KG1 (cell line): ENCODE data around the gene DOK3.
"Not testable (repeated sequence)": the region's sequence is repeated elsewhere in the genome, so short reads cannot be mapped to it uniquely, and the experiment has no call there.

Experiments used
- DNase-seq: peaks from one replicate; lab custom pipeline; 2025; lab: John Stamatoyannopoulos, UW

The DOK3 gene

DNA sequence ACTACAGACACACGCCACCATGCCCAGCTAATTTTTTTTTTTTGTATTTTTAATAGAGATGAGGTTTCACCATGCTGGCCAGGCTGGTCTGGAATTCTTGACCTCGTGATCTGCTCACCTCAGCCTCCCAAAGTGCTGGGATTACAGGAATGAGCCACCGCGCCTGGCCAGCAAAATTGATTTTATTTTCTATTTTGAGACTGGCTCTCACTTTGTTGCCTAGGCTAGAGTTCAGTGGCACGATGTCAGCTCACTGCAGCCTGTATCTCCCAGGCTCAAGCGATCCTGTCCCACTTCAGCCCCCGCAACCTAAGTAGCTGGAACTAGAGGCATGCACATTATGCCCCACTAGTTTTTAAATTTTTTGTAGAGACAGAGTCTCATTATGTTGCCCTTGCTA is 24.8 kb upstream of the DOK3 start:
- DNase-seq = not testable (repeated sequence)

DNA sequence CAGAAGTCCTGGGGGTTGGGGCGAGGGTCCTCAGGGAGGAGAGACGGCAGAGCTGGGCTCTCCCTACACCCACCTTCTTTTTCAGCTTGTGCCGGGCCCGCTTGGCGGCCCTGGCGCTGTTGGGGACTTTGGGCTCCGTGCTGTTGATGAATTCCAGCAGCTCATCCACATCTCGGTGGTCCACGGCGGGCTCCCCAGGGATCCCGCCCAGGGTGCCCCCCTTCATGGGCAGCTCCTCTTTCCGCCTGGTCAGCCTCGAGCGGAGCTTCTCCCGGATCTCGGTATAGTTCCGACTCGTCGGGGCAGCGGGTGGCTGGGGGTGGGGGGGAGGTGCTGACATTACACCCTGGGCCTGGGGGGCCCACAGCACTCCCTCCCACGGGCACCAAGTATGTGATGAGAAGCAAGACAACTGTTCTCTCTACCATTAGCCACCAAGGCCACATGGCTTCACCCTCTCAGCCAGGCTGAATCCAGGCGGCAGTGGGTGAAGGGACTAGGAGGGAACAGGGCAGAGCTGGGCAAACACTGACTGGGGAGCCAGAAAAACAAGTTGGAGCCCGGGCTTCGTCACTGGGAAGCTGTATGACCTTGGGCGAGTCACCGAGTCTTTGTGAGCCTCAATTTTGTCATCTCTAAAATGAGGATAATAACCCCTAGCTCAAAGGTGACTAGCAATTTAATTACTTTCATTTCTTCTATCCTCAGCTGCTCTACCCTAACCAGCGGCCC is 21.7 kb upstream of the DOK3 start:
- DNase-seq = no peak

DNA sequence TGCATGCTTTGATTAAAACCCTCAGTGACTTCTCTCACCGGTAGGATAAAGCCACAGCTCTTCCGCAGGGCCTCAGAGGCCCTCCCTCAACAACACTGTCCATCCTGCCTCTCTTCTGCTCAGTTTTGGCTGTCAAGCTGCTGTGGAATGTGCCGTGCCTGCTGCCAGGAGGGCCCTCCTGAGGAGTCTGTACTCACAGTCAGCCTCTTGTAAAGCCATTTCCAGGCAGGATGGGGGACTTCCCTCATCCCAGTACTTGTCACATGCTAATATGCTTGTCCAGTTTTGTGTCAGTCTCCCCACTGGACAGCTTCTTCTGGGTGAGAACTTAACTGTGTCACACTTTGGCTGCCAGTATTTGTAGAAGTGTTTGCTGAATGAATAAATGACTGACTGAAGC is 21.0 kb upstream of the DOK3 start:
- no peak for DNase-seq

DNA sequence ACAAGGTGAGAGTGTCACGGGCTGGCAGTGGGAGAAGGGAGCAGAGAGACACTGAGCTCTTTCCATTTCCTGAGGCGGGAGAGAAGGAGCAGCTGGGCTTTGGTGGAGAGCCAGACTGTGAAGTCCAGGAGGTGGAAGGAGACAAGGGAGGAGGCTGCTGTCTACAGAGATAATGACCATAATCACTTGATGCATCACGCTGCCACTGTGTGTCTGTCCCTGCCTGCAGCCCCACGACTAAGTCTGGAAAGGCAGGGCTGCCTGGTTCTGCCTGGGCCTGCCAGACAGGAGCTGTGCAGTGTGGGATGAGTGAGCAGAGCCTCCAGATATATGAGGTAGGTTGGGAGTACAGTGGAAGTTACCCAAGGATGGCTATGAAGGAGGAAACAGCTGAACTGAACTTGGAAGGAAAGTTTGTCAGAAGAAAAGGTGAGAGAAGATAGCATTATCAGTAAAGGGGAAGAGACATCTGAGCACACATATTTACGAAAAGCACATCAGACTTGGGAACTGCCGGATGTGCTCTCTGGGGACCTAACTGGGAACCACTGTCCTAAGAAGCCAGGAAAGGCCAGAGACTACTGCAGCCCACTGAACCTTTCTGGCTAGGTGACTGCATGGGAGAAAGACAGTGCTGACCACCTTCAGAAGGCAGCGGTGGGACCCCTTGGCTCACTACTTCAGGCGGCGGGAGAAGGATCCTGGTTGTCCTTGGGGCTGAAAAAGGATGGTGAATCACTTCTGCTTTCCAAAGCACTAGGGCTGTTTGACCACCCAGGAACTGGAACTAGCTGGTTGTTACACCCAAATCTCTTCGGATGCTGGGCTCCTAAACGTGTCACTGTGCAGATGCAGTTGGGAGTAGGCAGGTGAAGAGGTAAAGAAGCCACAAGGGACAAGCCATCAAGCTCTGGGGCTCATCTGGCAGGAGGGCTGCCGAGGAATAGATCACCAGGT is 19.9 kb upstream of the DOK3 start:
- DNase-seq = no peak

DNA sequence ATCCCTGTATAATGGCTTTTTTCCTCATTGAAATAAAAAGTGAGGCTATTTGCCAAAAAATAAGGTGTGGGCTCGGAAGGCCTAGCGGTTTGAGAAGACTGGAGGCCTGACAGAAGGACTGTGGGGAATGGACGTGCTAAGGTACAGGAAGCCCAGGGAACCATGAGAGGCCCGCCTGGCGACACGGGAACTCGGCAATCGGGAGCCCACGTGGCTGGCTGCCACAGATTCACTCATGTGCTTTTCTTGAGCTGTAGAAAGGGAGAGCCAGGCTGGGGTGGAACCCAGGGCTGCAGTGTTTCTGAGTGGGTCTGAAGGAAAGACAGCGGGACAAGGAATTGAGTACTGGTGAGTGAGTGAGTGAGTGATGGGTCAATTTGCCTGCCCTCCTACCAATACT is 19.0 kb upstream of the DOK3 start:
- no peak for DNase-seq

DNA sequence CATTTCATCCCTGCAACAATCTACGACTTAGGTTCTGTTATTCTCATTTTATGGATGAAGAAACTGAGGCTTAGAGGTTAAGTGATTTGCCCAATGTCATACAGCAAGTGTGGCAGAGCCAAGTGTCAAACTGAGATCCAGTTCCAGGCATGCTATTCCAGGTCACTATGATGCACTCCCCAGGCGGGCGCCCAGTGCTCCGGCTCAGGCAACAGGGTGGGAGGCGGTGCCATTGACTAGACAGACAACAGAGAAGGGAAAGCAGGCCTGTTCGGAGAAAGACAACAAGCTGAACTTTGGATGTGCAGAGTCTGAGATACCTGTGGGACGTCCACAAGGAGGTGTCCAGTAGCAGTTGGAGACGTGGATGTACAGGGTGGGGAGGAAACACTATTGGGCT is 18.0 kb upstream of the DOK3 start:
- no peak for DNase-seq

DNA sequence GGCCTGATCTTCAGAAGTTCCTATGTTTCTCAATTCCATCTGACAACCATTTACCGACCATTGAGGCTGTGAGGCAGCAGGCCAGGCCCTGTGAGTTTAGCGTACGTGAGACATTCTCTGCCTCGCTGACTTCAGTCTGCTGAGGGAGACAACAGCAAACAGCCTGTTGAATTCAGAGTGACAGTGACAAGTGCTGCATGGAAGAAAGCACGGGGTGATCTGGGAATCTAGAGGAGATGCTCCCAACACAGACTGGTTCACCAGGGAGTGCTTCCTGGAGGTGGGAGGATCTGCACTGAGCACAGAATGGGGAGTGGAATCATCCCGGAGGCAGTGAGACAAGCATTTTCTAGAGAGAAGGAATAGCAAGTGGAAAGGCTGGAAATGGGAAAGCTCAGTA is 17.2 kb upstream of the DOK3 start:
- no peak for DNase-seq

DNA sequence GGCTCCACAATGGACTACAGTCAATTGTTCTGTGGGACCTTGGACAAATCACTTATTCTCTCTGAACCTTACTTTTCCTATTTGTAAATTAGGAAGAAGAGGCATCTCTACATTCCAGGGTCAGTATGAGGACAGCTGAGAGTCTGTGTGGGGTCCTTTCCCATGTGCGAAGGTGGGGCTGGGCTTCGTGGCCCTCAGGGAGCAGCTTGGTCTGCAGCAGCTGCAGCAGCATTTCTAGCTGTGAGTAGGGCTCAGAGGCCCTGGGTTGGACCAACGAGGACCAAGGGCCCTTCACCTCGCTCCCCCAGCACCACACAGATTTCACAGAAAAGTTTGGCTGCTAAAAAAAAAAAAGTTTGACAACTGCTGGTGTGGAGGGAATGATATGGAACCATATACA is 16.6 kb upstream of the DOK3 start:
- no peak for DNase-seq

DNA sequence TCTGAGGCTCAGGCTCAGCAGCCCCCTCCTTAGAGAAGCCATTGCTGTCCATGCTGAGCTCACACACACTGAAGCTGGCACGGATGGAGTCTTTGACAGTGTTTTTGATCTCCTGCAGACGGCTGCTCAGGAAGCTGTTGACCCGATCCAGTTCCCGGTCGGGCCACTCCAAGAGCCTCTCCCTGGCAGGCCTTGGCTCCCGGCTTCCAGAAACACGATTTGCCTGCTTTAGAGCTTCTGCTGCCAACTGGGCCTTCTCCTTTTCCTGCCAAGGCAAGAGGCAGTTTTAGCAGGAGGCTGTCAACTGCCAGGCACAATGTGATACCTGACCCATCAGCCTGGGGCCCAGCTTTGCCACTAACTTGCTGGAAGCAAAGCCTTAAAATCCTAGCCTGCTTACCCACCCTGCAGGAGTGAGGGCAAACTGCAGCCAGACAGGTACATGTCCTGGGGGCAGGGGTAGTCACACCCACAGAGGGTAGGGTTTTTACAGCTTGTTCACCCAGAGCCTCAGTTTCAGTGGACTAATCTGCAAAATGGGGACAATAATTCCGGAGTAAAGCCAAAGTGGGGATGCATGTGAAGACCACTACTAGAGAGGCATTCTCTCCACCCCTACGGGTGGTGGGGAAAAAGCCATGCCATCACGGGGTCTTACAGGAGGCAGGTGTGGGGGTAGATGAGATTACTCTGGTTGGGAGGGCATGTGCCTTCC is 15.5 kb upstream of the DOK3 start:
- no peak for DNase-seq

DNA sequence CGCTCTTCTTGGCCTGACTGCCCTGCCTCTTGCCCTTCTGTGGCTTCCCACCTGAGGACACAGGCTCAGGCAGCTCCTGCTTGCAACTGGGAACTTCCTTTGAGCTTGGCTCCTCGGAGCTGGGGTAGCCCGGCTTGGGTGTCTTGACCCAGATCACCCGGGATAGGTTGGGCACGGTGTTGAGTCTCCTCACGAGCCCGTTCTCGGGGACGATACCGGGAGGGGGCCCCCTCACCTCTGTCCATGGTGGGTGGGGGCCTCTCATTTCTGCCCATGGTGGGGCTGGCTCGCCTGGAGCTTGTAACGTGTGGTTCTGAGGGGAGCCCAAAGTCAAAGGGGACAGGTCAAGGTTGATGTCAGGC is 14.9 kb upstream of the DOK3 start:
- DNase-seq = no peak

DNA sequence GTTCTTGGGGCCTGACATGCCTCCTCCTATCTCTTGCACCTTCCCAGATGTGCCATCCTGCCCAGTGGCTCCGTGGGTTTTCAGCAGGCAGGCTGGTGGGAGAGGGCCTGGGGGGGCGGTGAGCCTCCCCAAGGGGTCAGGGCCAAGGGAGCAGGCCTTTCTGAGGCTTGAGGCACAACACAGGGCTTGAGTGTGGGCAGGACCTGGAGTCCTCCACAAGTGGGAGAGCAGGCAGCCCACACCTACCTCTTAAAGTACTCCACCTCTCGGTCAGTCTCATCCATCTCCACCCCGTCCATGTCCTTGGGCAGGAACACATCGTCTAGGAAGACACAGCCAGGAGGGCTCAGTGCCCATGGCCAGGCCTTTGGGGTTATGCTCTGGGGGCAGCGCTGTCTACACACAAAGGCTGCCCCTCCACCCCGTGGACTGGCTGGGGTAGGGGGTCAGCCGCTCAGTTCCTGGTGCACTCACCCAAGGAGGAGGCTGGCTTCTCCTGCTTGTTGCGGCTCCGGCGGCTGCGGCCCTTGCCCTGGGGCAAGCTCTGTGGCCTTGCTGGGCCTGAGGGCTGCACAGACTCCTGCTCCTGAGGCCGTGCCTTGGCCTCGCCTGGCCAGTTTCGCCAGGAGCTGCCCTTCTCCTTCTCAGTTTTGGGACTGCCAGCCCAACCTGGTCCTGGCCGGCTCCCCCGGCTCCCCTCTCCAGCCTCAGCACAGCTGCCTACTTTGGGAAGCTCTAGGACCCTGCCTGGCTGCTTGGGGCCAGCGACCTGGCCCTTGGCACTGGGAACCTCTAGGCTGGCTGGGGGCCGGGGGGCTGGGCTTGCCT is 14.3 kb upstream of the DOK3 start:
- no peak for DNase-seq

DNA sequence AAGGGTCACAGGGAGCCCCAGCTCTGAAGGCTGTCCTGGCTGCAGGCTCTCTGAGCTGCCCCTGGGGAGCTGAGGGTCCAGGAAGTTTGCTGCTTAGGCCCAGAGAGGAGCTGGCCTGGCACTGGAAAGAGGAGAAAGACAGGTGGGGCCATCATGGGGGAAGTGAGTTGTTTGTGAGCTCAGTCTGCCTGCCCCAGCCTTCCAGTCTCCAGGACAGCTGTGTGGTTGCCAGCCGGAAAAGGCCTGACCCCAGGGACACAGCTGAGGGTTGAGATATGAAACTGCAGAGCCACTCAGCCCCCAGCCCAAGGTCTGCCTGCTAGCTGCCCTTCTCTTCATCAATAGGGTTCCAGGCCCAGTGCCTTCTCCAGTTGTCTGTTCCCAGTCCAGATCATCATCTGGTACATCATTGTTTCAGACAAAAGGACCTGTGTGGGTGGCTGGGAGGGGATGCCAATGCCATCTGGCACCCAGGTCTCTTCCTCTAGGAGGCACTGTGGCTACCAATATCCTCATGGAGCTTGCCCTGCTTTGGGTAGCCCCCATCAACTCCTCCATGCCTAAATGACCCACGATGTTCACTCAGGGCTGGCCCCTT is 11.4 kb upstream of the DOK3 start:
- no peak for DNase-seq

DNA sequence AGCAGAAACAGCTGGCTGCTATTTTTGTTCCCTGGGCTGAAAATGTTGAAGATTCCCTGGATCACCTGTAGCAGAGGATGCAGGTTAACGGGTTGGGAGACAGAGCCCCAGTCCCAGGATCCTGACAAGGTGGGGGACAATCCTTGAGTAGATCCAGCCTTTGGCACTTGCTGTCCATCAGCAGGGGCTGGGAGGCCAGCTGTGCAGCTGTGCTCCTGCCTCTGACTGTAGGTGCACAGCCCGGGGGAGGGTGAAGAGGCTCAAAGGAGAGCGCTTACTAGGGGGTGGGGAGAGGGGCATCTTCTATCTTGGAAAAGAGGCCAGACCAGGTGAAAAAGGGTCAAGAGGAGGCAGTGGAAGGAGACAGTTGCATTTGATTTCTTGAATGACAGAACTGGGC is 10.6 kb upstream of the DOK3 start:
- no peak for DNase-seq

DNA sequence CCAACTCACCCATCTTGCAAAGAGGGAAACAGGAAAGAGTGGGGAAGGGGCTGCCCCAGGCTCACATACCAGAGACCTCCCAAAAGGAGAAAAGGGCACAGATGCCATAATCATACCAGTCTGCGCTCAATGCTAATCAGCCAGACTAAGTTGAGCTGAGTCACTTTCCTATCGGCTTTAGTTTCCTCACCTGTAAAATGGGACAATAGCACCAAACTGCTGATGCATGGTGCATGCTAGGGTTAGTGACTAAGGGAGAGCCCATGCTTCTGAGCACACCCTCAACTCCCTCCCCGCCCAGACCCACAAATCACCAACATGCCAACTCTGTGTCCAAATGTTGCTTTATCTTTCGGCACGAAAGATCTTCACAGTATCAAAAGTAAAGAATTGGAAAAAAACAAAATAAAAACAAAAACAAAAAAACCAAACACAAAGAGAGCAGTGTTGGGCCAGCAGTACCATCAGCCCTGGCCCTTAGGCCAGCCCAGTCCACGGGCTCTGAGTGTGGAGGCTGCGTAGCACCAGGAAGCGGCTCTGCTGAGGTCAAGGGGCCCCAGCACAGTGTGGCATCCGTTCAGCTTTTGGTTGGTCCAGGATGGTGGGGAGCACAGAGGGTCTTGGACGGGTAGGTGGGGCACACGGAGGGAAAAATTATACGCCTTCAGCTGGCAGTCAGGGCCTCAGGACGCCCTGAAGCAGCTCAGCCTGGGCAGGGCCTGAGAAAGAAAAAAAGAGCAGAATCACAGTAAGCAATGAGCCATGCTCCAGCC is 10.0 kb upstream of the DOK3 start:
- DNase-seq = no peak

DNA sequence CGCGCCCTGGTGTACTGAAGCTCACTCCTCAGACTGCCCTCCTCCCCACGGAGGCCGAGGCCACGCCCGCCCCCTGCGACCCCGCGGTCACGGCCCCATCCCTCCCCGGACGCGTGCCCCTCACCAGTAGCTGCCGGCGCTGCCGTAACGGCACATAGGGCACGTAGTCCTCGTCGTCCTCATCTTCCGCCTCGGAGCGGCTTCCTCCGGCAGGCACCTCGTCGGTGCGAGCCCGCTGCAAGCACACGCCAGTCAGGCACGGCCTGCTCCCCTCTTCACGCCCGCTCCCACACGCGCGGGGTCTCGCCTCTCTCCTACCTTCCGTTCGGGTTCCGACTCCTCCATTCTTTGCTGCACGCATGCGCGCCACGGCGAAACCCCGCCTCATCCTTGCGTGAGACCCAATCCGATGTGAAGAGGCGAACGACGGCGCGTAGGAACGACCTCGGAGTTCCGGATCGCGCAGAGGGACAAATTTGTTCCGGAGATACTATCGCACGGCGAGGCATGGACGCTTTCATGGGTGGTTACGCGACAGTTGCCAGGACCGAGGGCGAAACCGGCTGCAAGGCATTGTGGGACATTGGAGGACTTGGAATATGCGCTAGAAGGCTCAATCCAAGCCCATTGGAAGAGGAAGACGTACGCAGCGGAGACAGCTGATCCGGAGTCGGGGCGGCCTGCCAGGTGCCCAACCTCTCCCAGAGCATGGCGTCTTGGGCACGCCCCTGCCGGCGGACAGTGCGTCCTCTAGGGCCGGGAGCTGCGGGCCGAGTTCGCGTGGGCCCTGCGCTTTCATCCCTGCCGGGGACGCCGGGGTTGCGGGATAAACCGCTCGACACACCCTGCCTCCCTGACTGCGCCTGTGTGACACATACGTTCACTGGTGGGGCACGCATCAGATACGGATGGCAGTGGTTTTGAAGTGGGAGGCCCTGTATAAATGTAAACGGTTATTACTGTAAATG is 7.3 kb upstream of the DOK3 start, which contains the start of gene DDX41:
TSS of gene DDX41 (minus strand) at position 361 of the 968 bp plus-strand sequence. CDS start at position 345, 16 bp downstream.
- peak; percentile 92 for DNase-seq

DNA sequence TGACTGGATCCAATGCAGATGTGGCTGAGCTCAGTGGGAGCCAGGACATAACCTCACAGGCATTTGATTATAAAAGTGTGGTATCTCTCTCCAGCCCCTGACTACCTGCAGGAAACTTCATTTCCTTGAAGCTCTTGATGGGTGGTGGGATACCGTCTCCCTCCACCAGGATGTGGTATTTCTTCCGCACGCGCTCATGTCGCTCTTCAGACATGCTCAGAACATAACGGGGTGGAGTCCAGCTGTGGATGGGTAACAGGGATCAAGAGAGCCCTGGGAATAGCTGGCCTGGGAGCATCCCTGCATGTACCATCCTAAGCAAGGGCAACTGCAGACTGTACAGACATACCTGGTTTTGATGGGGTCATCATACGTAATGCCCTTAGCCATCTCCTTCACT is 6.0 kb upstream of the DOK3 start:
- DNase-seq = no peak

DNA sequence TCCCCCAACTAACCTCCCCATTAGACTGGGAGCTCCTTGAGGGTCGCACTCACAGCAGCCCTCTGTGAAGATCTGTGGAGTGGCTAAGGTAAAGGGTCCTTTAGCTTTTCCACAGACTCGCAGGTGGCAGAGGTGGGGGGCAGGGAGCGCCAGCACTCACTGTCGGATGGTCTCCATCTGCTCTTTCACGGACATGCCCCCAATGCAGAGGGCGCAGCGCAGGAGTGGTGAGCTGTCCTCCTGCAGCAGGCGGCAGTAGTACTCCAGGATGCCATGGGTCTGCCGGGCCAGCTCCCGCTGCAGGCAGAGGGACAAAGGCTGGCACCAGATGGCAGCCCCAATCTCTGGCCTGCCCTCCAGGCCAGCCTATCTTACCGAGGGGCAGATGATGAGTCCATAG is 4.9 kb upstream of the DOK3 start:
- DNase-seq = no peak

DNA sequence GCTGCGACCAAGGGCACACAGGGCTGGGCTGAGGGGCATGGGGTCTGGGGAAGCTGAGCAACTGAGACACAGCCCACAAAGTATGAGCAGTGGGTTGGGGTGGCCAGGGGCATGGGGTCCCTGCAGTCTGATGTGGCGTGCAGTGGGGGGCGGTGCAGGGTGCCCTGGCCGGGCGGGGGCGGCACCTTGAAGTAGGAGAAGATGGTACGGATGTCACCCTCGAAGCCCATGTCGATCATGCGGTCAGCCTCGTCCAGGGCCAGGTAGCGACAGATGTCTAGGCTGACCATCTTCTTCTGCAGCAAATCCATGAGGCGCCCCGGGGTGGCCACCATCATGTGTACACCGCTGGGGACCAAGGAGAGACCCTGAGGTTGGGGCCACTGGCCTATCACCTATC is 3.9 kb upstream of the DOK3 start:
- no peak for DNase-seq

DNA sequence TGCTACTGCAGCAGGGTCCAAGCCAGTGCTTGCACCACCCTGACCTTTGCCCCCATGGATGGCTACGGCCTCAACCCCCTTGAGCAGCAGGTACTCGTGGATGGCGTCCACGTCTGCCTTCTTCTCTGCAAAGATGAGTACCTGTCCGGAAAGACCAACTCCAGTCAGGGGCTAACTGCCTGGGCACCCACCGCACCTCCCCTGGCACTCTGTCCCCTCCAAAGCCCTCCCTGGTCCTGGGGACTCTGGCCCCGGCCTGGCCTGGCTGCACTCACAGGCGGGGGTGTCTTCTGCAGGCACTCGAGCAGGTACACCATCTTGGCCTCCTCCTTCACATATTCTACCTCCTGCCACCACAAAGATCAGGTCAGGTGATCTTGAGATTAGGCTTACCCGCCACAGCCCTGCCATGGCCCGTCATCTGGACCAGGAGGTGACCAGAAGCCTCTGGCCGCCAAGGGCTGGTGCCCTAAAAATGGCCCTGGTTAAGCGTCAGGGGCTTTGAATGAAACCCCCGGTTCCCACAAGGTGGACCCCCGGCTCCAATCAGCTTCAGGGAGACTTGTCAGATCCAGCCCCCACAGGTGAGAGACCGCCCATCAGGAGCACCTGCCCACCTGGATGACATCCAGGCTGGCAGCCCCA is 3.2 kb upstream of the DOK3 start:
- no peak for DNase-seq
